GM21447 (cell line): ENCODE results near the gene CTF1.
A peak's percentile ranks its signal among the peaks of the same experiment; 100 is the strongest.
"Not testable (repeated sequence)": the region's sequence is repeated elsewhere in the genome, so short reads cannot be mapped to it uniquely, and the experiment has no call there.

Experiments
- ATAC-seq: cut with Tn5 transposase; IDR thresholded peaks from one replicate; pipeline ENCODE4 v1.9.1; 2021; ENCODE audit not compliant: unreplicated experiment

Gene CTF1

GRCh38 chr16:30887927-30888326 lies 8.5 kb upstream of the CTF1 start:
- ATAC-seq = no peak

GRCh38 chr16:30888856-30889499 lies 7.4 kb upstream of the CTF1 start:
- ATAC-seq = no peak

- ATAC-seq = no peak
Observed at GRCh38 chr16:30889721-30890120, 6.7 kb upstream of the CTF1 start.

GRCh38 chr16:30891043-30891823 lies 5.2 kb upstream of the CTF1 start:
- ATAC-seq = not testable (repeated sequence)

- ATAC-seq = no peak
Observed at GRCh38 chr16:30892670-30893416, 3.6 kb upstream of the CTF1 start.

GRCh38 chr16:30893417-30893743 lies 3.0 kb upstream of the CTF1 start:
- peak; percentile 10 for ATAC-seq

- peak; percentile 65 for ATAC-seq
Observed at GRCh38 chr16:30893744-30894539, 2.5 kb upstream of the CTF1 start, which contains the start of gene BCL7C. Gene BCL7C, minus strand, starts transcription at chr16:30894077. Its CDS starts 133 bp downstream, at chr16:30893944.

GRCh38 chr16:30894540-30895368 lies 1.7 kb upstream of the CTF1 start:
- no peak for ATAC-seq

- ATAC-seq = no peak
Observed at GRCh38 chr16:30895627-30896260, 670 bp upstream of the CTF1 start.

- peak; percentile 32 for ATAC-seq
Observed at GRCh38 chr16:30896889-30897733, 697 bp downstream of the CTF1 start.

- no peak for ATAC-seq
Observed at GRCh38 chr16:30899794-30900193, 3.4 kb downstream of the CTF1 start.

- ATAC-seq = no peak
Observed at GRCh38 chr16:30900588-30900987, 4.2 kb downstream of the CTF1 start.

GRCh38 chr16:30901201-30902028 lies 5.0 kb downstream of the CTF1 start:
- no peak for ATAC-seq

GRCh38 chr16:30902029-30902972 lies 5.9 kb downstream of the CTF1 start:
- ATAC-seq = peak; percentile 66

- no peak for ATAC-seq
Observed at GRCh38 chr16:30903002-30903401, 6.6 kb downstream of the CTF1 start.

GRCh38 chr16:30903596-30903995 lies 7.2 kb downstream of the CTF1 start:
- ATAC-seq = no peak
